H1 (cell line): ENCODE measurements around the gene LMNTD1. TPM values are rescaled to one million over a fixed set of nuclear protein-coding genes. Genes with fewer than 3 reads are reported as not detected.

Source experiments
- EP300 ChIP-seq, 2 experiments: IDR thresholded peaks; 1 replicate in 1 of 2; 2 replicates in 1 of 2; pipeline ENCODE4 v1.6.1; 2011 to 2012; ENCODE audit warnings: low read depth in 2 of 2, low read length in 2 of 2, mild to moderate bottlenecking in 2 of 2, borderline replicate concordance in 1 of 2, inconsistent platforms in 1 of 2, moderate library complexity in 1 of 2
- FOSL1 ChIP-seq: IDR thresholded peaks from 2 replicates; pipeline ENCODE4 v1.6.1; 2011; ENCODE audit warnings: mild to moderate bottlenecking, low read depth, low read length, moderate library complexity; ENCODE audit not compliant: insufficient read depth
- HDAC2 ChIP-seq, 2 experiments: fragments of 300-600 bp in 1 of 2; sonication (generic) in 1 of 2; IDR thresholded peaks; 2 replicates each; pipeline ENCODE4 v1.6.1; 2011 to 2012; ENCODE audit warnings: low read depth in 2 of 2, low read length in 2 of 2, mild to moderate bottlenecking in 2 of 2, moderate library complexity in 2 of 2, borderline replicate concordance in 1 of 2, inconsistent platforms in 1 of 2
- HDAC6 ChIP-seq: IDR thresholded peaks from one replicate; pipeline ENCODE4 v1.7.1; 2012; ENCODE audit warnings: low read depth, mild to moderate bottlenecking, inconsistent platforms, low read length, moderate library complexity
- KDM1A ChIP-seq: fragments of 200-600, 300-600 bp; sonication (generic); IDR thresholded peaks from 2 replicates; pipeline ENCODE4 v1.7.1; 2016; ENCODE audit warnings: mild to moderate bottlenecking, low read length, borderline replicate concordance
- MAFK ChIP-seq: IDR thresholded peaks from 2 replicates; pipeline ENCODE4 v1.6.1; 2012; ENCODE audit warnings: low read depth, mild to moderate bottlenecking, improper control_type of control experiment, low read length
- NANOG ChIP-seq: IDR thresholded peaks from 2 replicates; pipeline ENCODE4 v1.6.1; 2011; ENCODE audit warnings: low read length, low read depth, mild to moderate bottlenecking, inconsistent platforms; ENCODE audit not compliant: insufficient read depth, poor library complexity, severe bottlenecking
- polyA plus RNA-seq, 7 experiments: library from polyadenylated mRNA; depleted of rRNA in 3 of 7; stranded (reverse) in 5 of 7; unstranded in 2 of 7; fragments of >200 nt in 5 of 7; fragments of 200-250 nt in 2 of 7; gene quantifications; 1 replicate in 5 of 7; 2 replicates in 1 of 7; 4 replicates in 1 of 7; pipeline versions ENCODE4 v1.2.1 to v1.2.3, GENCODE V29; 2011 to 2013; ENCODE audit warnings: missing spikeins in 2 of 7, mixed read lengths in 2 of 7
- total RNA-seq: library from RNA; stranded (reverse); fragmentation: NEBNext Ultra II Directional; extraction: Animal tissue kit (Norgen Biotek cat#: 25700); gene quantifications from 2 replicates; pipeline ENCODE4 v1.2.1, GENCODE V29; 2021
- TF ChIP-seq, protein P1 (sequence below): IDR thresholded peaks from 2 replicates; pipeline ENCODE4 v1.6.1; 2012; ENCODE audit warnings: inconsistent platforms

LMNTD1 gene
- total and polyA plus RNA-seq, 2 of the 8 experiments (the other 6 are each of a cell fraction or from before 2014, with no cell fraction given) = not detected

DNA sequence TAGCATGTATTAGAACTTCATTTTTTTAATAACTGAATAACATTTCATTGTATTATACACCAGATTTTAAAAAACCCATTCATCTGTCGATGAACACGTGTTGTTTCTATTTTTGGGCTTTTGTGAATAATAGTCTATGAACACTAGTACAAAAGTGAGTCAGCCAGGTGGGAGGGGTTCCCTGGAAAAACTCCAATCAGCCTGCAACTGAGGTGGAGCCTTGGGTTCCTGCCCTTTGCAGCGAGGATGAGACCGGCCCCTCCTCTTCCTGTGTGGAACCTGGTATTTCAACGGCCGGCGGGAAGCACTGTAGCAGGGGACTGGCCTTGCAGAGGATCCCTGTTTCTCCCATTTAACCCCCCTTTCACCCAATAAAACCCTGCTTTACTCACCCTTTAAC, 56.1 kb downstream of the LMNTD1 start (continued):
- TF ChIP-seq NANOG = no peak
- no peak for TF ChIP-seq EP300 (IDR thresholded peaks at IDR 0.05; ENCODE audit: borderline replicate concordance in 1 of 2, low read depth in 2 of 2, low read length in 2 of 2)
- no peak for TF ChIP-seq MAFK
- no peak for TF ChIP-seq KDM1A
- no peak for TF ChIP-seq HDAC2 (IDR thresholded peaks at IDR 0.05; ENCODE audit: borderline replicate concordance in 1 of 2, low read depth in 2 of 2, low read length in 2 of 2)
- TF ChIP-seq, protein P1, sequence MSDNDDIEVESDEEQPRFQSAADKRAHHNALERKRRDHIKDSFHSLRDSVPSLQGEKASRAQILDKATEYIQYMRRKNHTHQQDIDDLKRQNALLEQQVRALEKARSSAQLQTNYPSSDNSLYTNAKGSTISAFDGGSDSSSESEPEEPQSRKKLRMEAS = no peak
- no peak for TF ChIP-seq FOSL1
- TF ChIP-seq HDAC6 = no peak
